ENCODE results near the gene DHRS13. TPM values are rescaled to one million over a fixed set of nuclear protein-coding genes. Genes with fewer than 3 reads are reported as not detected.
A peak's percentile ranks its signal among the peaks of the same experiment; 100 is the strongest.

Gene DHRS13
- total and polyA plus RNA-seq, 2 donors (not counting 1 experiment from before 2014, with no cell fraction given) = 11.9 to 28.1 TPM

DNA sequence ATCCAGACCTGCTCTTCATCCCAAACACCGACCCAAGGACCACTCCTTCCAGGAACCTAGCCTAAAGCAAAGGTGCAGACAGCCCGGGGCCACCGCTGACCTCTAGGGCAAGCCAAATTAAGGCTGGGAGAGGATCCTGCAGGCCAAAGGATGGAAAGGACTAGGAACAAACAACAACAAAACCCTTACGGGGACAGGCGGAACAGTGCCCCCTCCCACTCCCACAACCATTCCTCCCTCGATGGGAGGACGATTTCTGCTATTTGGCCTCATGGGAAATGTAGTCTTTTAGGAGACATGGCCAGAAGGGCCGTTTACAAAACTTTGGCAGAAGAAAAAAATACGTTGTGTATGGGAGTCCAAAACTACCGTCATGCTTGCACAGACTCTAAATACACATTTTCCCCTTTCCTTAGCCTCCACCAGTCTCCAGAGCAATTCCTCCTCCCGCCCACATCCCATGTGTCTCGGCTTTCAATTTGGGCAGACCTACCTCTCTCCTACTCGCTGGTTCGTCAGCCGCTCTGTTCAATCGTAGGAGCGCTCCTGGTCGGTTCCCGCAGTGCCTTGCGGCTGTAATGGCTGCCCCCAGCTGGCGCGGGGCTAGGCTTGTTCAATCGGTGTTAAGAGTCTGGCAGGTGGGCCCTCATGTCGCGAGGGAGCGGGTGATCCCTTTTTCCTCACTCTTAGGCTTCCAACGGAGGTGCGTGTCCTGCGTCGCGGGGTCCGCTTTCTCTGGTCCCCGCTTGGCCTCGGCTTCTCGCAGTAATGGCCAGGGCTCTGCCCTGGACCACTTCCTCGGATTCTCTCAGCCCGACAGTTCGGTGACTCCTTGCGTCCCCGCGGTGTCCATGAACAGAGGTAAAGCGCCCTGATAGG lies 48.2 kb downstream of the DHRS13 start, which contains the start of gene ERAL1:
TSS of gene ERAL1 (plus strand) at position 560 of the 879 bp plus-strand sequence. CDS start at position 579, 19 bp downstream.
- Mint-ChIP-seq H3K27ac (peak within 1 kb of the TSS; percentile 90), H3K27me3 (no peaks in the 10 kb centered on the region), H3K4me3 (peak within 1 kb of the TSS; percentile 96), H3K4me1 (peaks cover 17% of the 10 kb centered on the region), H3K9me3 (ENCODE audit: insufficient read depth) (no peaks in the 10 kb centered on the region)
- CTCF ChIA-PET = interaction anchor here (1.0 to 1.4 kb wide), 3 partner anchors 13 to 91 kb away, joined by 3 to 5 read pairs (median 3); no protein-coding TSS in a partner anchor
- TF ChIP-seq EZH2 (IDR thresholded peaks at IDR 0.05; ENCODE audit: borderline replicate concordance, insufficient read depth, low read depth, low read length, poor library complexity, severe bottlenecking) = no peak
- TF ChIP-seq, protein P1, sequence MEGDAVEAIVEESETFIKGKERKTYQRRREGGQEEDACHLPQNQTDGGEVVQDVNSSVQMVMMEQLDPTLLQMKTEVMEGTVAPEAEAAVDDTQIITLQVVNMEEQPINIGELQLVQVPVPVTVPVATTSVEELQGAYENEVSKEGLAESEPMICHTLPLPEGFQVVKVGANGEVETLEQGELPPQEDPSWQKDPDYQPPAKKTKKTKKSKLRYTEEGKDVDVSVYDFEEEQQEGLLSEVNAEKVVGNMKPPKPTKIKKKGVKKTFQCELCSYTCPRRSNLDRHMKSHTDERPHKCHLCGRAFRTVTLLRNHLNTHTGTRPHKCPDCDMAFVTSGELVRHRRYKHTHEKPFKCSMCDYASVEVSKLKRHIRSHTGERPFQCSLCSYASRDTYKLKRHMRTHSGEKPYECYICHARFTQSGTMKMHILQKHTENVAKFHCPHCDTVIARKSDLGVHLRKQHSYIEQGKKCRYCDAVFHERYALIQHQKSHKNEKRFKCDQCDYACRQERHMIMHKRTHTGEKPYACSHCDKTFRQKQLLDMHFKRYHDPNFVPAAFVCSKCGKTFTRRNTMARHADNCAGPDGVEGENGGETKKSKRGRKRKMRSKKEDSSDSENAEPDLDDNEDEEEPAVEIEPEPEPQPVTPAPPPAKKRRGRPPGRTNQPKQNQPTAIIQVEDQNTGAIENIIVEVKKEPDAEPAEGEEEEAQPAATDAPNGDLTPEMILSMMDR (IDR thresholded peaks at IDR 0.05) = no peak
- ATAC-seq (ENCODE audit: low read depth) (peak; percentile 99), DNase-seq (peak; percentile 88)
- Histone ChIP-seq H3K4me1 (ENCODE audit: control insufficient read depth in 2 of 2, insufficient read depth in 2 of 2, low read length in 2 of 2) (peaks cover 10 to 16% of the 10 kb centered on the region in 2 donors), H3K27ac (ENCODE audit: low read length in 2 of 2) (peak within 1 kb of the TSS; percentile 59 to 75), H3K79me2 (ENCODE audit: control insufficient read depth, insufficient read depth, low read length) (peaks cover 14% of the 10 kb centered on the region), H3K9ac (ENCODE audit: low read length) (peak within 1 kb of the TSS; percentile 76), H3K4me2 (replicated peaks; ENCODE audit: low read depth, low read length, poor library complexity, severe bottlenecking) (peak within 1 kb of the TSS; percentile 97), H2AFZ (ENCODE audit: insufficient read depth, low read depth, low read length, poor library complexity, severe bottlenecking) (peak within 1 kb of the TSS; percentile 98), H3K36me3 (replicated peaks in 1 of 2; ENCODE audit: control extremely low read depth in 1 of 2, control insufficient read depth in 1 of 2, extremely low read depth in 1 of 2, insufficient read depth in 2 of 2, low read length in 1 of 2) (peaks cover 0 to 20% of the 10 kb centered on the region in 2 experiments), H4K20me1 (ENCODE audit: control insufficient read depth, insufficient read depth, low read length, poor library complexity, severe bottlenecking) (no peaks in the 10 kb centered on the region), H3K27me3 (replicated peaks in 1 of 4; ENCODE audit: control extremely low read depth in 1 of 4, control insufficient read depth in 3 of 4, insufficient read depth in 4 of 4, low read length in 3 of 4) (no peaks in the 10 kb centered on the region), H3K9me3 (ENCODE audit: control extremely low read depth in 1 of 3, control insufficient read depth in 2 of 3, insufficient read depth in 1 of 3, low read length in 2 of 3) (no peaks in the 10 kb centered on the region), H3K4me3 (ENCODE audit: control extremely low read depth in 1 of 5, extremely low read depth in 1 of 5, insufficient read depth in 1 of 5, low read depth in 2 of 5, low read length in 4 of 5) (peak within 1 kb of the TSS; percentile 61 to 93 (median 82))
- 2% methylated on average over 35 of the region's 42 CpGs for WGBS (ENCODE audit: insufficient coverage)
- intact Hi-C loops (cut with micrococcal nuclease) = loop anchor here (1.0 to 2.0 kb wide), 4 partner anchors 12 to 136 kb away; partner anchors contain the start of genes DHRS13, FAM222B and RPL23A
- POLR2A ChIA-PET = interaction anchor here (0.7 to 1.2 kb wide), 4 partner anchors 12 to 91 kb away, joined by 3 to 6 read pairs (median 4); partner anchors contain the start of genes FAM222B and FLOT2
